Measurements from ENCODE around the gene CCDC14.
"Not testable (repeated sequence)": the region's sequence is repeated elsewhere in the genome, so short reads cannot be mapped to it uniquely, and the experiment has no call there.

The CCDC14 gene

GRCh38 chr3:123899300-123899865, 61.6 kb downstream of the CCDC14 start:
- Histone ChIP-seq H2AFZ (ENCODE audit: low read length) (no peak overlapping the region), H3K4me3 (ENCODE audit: low read length in 2 of 2) (no peak overlapping the region), H4K91ac (ENCODE audit: low read depth, low read length, poor library complexity) (no peak overlapping the region), H3K9ac (ENCODE audit: low read depth, low read length, poor library complexity) (no peak overlapping the region), H2BK120ac (ENCODE audit: low read depth, low read length) (no peak overlapping the region), H3K36me3 (replicated peaks in 1 of 2; ENCODE audit: control insufficient read depth in 2 of 2, insufficient read depth in 2 of 2, low read length in 2 of 2) (no peaks in the 10 kb centered on the region), H3K4me1 (ENCODE audit: control insufficient read depth in 2 of 2, insufficient read depth in 1 of 2, low read depth in 1 of 2, low read length in 2 of 2) (no peaks in the 10 kb centered on the region), H2BK5ac (ENCODE audit: low read length) (no peak overlapping the region), H3K27ac (replicated peaks; ENCODE audit: low read length) (no peak overlapping the region), H2BK15ac (ENCODE audit: low read length) (no peak overlapping the region), H2AK5ac (ENCODE audit: low read depth, low read length) (no peak overlapping the region), H3K18ac (ENCODE audit: low read length) (no peak overlapping the region), H3K23ac (ENCODE audit: low read depth, low read length, poor library complexity) (no peak overlapping the region), H3K4me2 (ENCODE audit: insufficient read depth, low read length, poor library complexity, severe bottlenecking) (no peak overlapping the region), H2BK12ac (ENCODE audit: low read length) (no peak overlapping the region), H3K79me1 (ENCODE audit: low read depth, low read length) (no peaks in the 10 kb centered on the region), H4K8ac (ENCODE audit: low read depth, low read length) (no peak overlapping the region), H3K9me3 (replicated peaks in 1 of 2; ENCODE audit: control insufficient read depth in 2 of 2, insufficient read depth in 1 of 2, low read depth in 1 of 2, low read length in 2 of 2) (peaks cover 0 to under 1% of the 10 kb centered on the region in 2 donors), H3K27me3 (ENCODE audit: control insufficient read depth in 3 of 3, insufficient read depth in 3 of 3, low read depth in 1 of 3, low read length in 3 of 3) (no peaks in the 10 kb centered on the region), H3K4ac (ENCODE audit: low read length) (no peak overlapping the region), H3K14ac (ENCODE audit: low read length) (no peak overlapping the region)
- no peak for DNase-seq (ENCODE audit: low spot score)
- WGBS, 2 donors (ENCODE audit: extremely low coverage in 2 of 2, insufficient read length in 2 of 2, insufficient replicate concordance in 1 of 2) = no CpG with 5 or more reads among the region's 5 CpGs

GRCh38 chr3:123893012-123893411, 68.0 kb downstream of the CCDC14 start:
- DNase-seq (ENCODE audit: low spot score) = no peak
- Histone ChIP-seq H3K18ac (ENCODE audit: low read length) (no peak overlapping the region), H2BK120ac (ENCODE audit: low read depth, low read length) (no peak overlapping the region), H3K4me1 (ENCODE audit: control insufficient read depth in 2 of 2, insufficient read depth in 1 of 2, low read depth in 1 of 2, low read length in 2 of 2) (no peaks in the 10 kb centered on the region), H3K79me1 (ENCODE audit: low read depth, low read length) (no peaks in the 10 kb centered on the region), H3K9ac (ENCODE audit: low read depth, low read length, poor library complexity) (no peak overlapping the region), H3K27ac (replicated peaks; ENCODE audit: low read length) (no peak overlapping the region), H2BK15ac (ENCODE audit: low read length) (no peak overlapping the region), H3K9me3 (replicated peaks in 1 of 2; ENCODE audit: control insufficient read depth in 2 of 2, insufficient read depth in 1 of 2, low read depth in 1 of 2, low read length in 2 of 2) (peaks cover 4 to 24% of the 10 kb centered on the region in 2 donors), H2AFZ (ENCODE audit: low read length) (no peak overlapping the region), H3K36me3 (replicated peaks in 1 of 2; ENCODE audit: control insufficient read depth in 2 of 2, insufficient read depth in 2 of 2, low read length in 2 of 2) (no peaks in the 10 kb centered on the region), H3K27me3 (ENCODE audit: control insufficient read depth in 3 of 3, insufficient read depth in 3 of 3, low read depth in 1 of 3, low read length in 3 of 3) (no peaks in the 10 kb centered on the region), H4K91ac (ENCODE audit: low read depth, low read length, poor library complexity) (no peak overlapping the region), H2BK12ac (ENCODE audit: low read length) (no peak overlapping the region), H3K4ac (ENCODE audit: low read length) (no peak overlapping the region), H3K23ac (ENCODE audit: low read depth, low read length, poor library complexity) (no peak overlapping the region), H2BK5ac (ENCODE audit: low read length) (no peak overlapping the region), H3K4me3 (ENCODE audit: low read length in 2 of 2) (no peak overlapping the region), H3K14ac (ENCODE audit: low read length) (no peak overlapping the region), H4K8ac (ENCODE audit: low read depth, low read length) (no peak overlapping the region), H3K4me2 (ENCODE audit: insufficient read depth, low read length, poor library complexity, severe bottlenecking) (no peak overlapping the region), H2AK5ac (ENCODE audit: low read depth, low read length) (no peak overlapping the region)
- no CpG with 5 or more reads among the region's 1 CpG for WGBS, 2 donors (ENCODE audit: extremely low coverage in 2 of 2, insufficient read length in 2 of 2, insufficient replicate concordance in 1 of 2)

- Histone ChIP-seq H2AK5ac (ENCODE audit: low read depth, low read length) (no peak overlapping the region), H2BK12ac (ENCODE audit: low read length) (no peak overlapping the region), H3K23ac (ENCODE audit: low read depth, low read length, poor library complexity) (no peak overlapping the region), H3K4me3 (ENCODE audit: low read length in 2 of 2) (no peak overlapping the region), H3K27me3 (ENCODE audit: control insufficient read depth in 3 of 3, insufficient read depth in 3 of 3, low read depth in 1 of 3, low read length in 3 of 3) (no peaks in the 10 kb centered on the region), H3K79me1 (ENCODE audit: low read depth, low read length) (no peaks in the 10 kb centered on the region), H3K4me1 (ENCODE audit: control insufficient read depth in 2 of 2, insufficient read depth in 1 of 2, low read depth in 1 of 2, low read length in 2 of 2) (no peaks in the 10 kb centered on the region), H2AFZ (ENCODE audit: low read length) (no peak overlapping the region), H2BK120ac (ENCODE audit: low read depth, low read length) (no peak overlapping the region), H2BK15ac (ENCODE audit: low read length) (no peak overlapping the region), H3K4ac (ENCODE audit: low read length) (no peak overlapping the region), H4K8ac (ENCODE audit: low read depth, low read length) (no peak overlapping the region), H2BK5ac (ENCODE audit: low read length) (no peak overlapping the region), H3K9ac (ENCODE audit: low read depth, low read length, poor library complexity) (no peak overlapping the region), H3K4me2 (ENCODE audit: insufficient read depth, low read length, poor library complexity, severe bottlenecking) (no peak overlapping the region), H4K91ac (ENCODE audit: low read depth, low read length, poor library complexity) (no peak overlapping the region), H3K18ac (ENCODE audit: low read length) (no peak overlapping the region), H3K14ac (ENCODE audit: low read length) (no peak overlapping the region), H3K36me3 (replicated peaks in 1 of 2; ENCODE audit: control insufficient read depth in 2 of 2, insufficient read depth in 2 of 2, low read length in 2 of 2) (no peaks in the 10 kb centered on the region), H3K27ac (replicated peaks; ENCODE audit: low read length) (no peak overlapping the region), H3K9me3 (replicated peaks in 1 of 2; ENCODE audit: control insufficient read depth in 2 of 2, insufficient read depth in 1 of 2, low read depth in 1 of 2, low read length in 2 of 2) (peaks cover 4 to 30% of the 10 kb centered on the region in 2 donors)
- WGBS, 2 donors (ENCODE audit: extremely low coverage in 2 of 2, insufficient read length in 2 of 2, insufficient replicate concordance in 1 of 2) = no CpG with 5 or more reads among the region's 1 CpG
- DNase-seq (ENCODE audit: low spot score) = no peak
These were observed 68.8 kb downstream of the CCDC14 start for GRCh38 chr3:123892195-123892594.

- not testable (repeated sequence) for H2BK15ac ChIP-seq (ENCODE audit: low read length); H3K4me2 ChIP-seq (ENCODE audit: insufficient read depth, low read length, poor library complexity, severe bottlenecking); H3K79me1 ChIP-seq (ENCODE audit: low read depth, low read length); H3K27ac ChIP-seq (replicated peaks; ENCODE audit: low read length); H3K14ac ChIP-seq (ENCODE audit: low read length); H2AK5ac ChIP-seq (ENCODE audit: low read depth, low read length); H4K8ac ChIP-seq (ENCODE audit: low read depth, low read length); H2BK5ac ChIP-seq (ENCODE audit: low read length); H3K23ac ChIP-seq (ENCODE audit: low read depth, low read length, poor library complexity); H3K9ac ChIP-seq (ENCODE audit: low read depth, low read length, poor library complexity); H3K4me1 ChIP-seq (ENCODE audit: control insufficient read depth in 2 of 2, insufficient read depth in 1 of 2, low read depth in 1 of 2, low read length in 2 of 2); H3K27me3 ChIP-seq (ENCODE audit: control insufficient read depth in 3 of 3, insufficient read depth in 3 of 3, low read depth in 1 of 3, low read length in 3 of 3); H2AFZ ChIP-seq (ENCODE audit: low read length); H2BK12ac ChIP-seq (ENCODE audit: low read length); H3K4me3 ChIP-seq (ENCODE audit: low read length in 2 of 2); H2BK120ac ChIP-seq (ENCODE audit: low read depth, low read length); H4K91ac ChIP-seq (ENCODE audit: low read depth, low read length, poor library complexity); H3K18ac ChIP-seq (ENCODE audit: low read length); DNase-seq (ENCODE audit: low spot score); H3K36me3 ChIP-seq (replicated peaks in 1 of 2; ENCODE audit: control insufficient read depth in 2 of 2, insufficient read depth in 2 of 2, low read length in 2 of 2); H3K4ac ChIP-seq (ENCODE audit: low read length)
- no CpG with 5 or more reads among the region's 1 CpG for WGBS, 2 donors (ENCODE audit: extremely low coverage in 2 of 2, insufficient read length in 2 of 2, insufficient replicate concordance in 1 of 2)
- peaks cover 4 to 32% of the 10 kb centered on the region in 2 donors for H3K9me3 ChIP-seq (replicated peaks in 1 of 2; ENCODE audit: control insufficient read depth in 2 of 2, insufficient read depth in 1 of 2, low read depth in 1 of 2, low read length in 2 of 2)
These were observed 70.0 kb downstream of the CCDC14 start for GRCh38 chr3:123890991-123891390.
